Right kidney (tissue), 1 donor: ENCODE measurements around the gene RAB3A.

Source experiments
- DNase-seq: peaks from one replicate; pipeline ENCODE4 v3.0.0-alpha.2; 2016

RAB3A gene

GRCh38 chr19:18150776-18151624 is 52.8 kb downstream of the RAB3A start:
- no peak for DNase-seq

DNA sequence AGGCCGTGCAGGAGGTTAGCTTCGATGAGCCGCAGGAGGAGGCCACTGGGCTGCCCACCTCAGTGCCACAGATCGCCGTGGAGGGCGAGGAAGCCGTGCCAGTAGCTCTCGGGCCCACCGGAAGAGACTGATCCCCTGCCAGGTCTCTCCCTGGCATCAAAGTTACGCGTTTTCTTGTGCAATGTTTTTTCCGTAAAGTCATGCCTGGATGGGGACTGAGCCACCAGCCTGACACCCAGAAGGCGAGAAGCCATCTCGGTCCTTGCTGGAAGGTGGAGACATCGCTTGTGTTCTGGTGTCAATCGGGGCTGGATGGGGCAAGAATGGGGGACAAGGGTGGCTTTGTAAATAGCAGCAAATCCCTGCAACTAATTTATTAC is 54.3 kb downstream of the RAB3A start:
- no peak for DNase-seq

DNA sequence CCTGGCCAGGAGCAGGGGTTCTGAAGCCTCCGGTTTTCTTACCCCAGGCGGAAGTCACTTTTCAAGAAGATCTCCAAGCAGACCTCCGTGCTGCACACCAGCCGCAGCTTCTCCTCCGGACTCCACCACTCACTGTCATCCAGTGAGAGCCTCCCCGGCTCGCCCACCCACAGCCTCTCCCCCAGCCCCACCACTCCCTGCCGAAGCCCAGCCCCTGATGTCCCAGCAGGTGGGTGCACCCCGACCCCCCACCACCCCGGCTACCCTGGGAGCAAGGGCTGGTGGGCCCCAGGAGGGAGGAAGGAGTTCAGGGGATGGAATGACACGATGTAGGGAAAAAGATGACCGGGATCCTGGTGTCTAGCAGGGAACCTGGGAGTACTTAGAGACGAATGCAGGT is 56.4 kb downstream of the RAB3A start:
- no peak for DNase-seq
